OCI-LY1 (cell line): ENCODE data around the gene CIPC.

Experiments
- EZH2 ChIP-seq: fragments of 200-600 bp; sonication (generic), shearing (Covaris generic); IDR thresholded peaks from 2 replicates; pipeline ENCODE4 v1.8.0; 2017; ENCODE audit warnings: borderline replicate concordance, mixed run types, mild to moderate bottlenecking, antibody characterized with exemption, low read length, moderate library complexity, mixed read lengths
- TF ChIP-seq, protein P1 (sequence below): fragments of 200-600 bp; sonication (generic), shearing (Covaris generic); IDR thresholded peaks from 2 replicates; pipeline ENCODE4 v1.5.1; 2017; ENCODE audit warnings: mild to moderate bottlenecking, antibody characterized with exemption, low read length, moderate library complexity, mixed read lengths

DNA sequence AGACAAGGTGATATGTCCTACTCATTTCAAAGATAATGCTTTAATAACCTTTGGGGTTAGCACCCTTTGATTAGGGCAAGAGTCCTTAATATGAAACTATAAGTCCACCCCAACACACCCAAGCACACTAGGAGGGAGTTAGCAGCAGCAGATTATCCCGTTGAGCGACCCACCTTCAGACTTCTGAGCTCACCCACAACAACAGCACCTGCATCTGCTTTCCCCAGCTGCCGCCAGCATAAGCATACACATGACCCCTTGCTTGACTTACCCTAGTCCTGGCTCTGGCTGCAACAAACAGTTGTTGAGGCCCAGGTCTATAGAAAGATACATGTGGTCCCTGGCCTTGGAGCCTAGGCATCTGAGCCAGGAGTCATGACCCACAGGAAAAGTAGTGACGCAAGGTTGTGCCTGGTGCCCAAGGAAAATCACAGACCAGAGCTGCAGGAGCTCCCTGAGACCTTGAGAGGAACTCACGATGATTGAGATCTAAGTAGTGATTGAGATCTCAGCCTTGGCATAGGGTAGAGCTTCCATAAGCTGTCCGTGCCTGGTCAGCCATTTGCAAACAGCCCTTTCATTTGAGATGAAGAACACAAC, 24.6 kb downstream of the CIPC start:
- TF ChIP-seq, protein P1, sequence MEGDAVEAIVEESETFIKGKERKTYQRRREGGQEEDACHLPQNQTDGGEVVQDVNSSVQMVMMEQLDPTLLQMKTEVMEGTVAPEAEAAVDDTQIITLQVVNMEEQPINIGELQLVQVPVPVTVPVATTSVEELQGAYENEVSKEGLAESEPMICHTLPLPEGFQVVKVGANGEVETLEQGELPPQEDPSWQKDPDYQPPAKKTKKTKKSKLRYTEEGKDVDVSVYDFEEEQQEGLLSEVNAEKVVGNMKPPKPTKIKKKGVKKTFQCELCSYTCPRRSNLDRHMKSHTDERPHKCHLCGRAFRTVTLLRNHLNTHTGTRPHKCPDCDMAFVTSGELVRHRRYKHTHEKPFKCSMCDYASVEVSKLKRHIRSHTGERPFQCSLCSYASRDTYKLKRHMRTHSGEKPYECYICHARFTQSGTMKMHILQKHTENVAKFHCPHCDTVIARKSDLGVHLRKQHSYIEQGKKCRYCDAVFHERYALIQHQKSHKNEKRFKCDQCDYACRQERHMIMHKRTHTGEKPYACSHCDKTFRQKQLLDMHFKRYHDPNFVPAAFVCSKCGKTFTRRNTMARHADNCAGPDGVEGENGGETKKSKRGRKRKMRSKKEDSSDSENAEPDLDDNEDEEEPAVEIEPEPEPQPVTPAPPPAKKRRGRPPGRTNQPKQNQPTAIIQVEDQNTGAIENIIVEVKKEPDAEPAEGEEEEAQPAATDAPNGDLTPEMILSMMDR = no peak
- TF ChIP-seq EZH2 = no peak
